GM23338 (cell line): Measurements from ENCODE around the gene FAM110C. TPM values are rescaled to one million over a fixed set of nuclear protein-coding genes. Genes with fewer than 3 reads are reported as not detected.
A peak's percentile ranks its signal among the peaks of the same experiment; 100 is the strongest.

Experiments
- ATAC-seq: fragments of 200-7000 bp; cut with Tn5 transposase; 3 replicates; pipeline ENCODE4 v1.9.1; 2020
- DNase-seq: peaks from one replicate; pipeline ENCODE4 v3.0.0-alpha.2; 2015; ENCODE audit warnings: low spot score
- H2AFZ ChIP-seq: fragments of 200-600 bp; sonication (generic); 2 replicates; pipeline ENCODE4 v1.8.0; 2016; ENCODE audit warnings: antibody characterized with exemption, mild to moderate bottlenecking, moderate library complexity
- H3F3A ChIP-seq: fragments of 200-600 bp; sonication (generic); replicated peaks from 2 replicates; pipeline ENCODE4 v1.8.0; 2017; ENCODE audit warnings: antibody characterized with exemption, mixed run types, low read depth
- H3K27ac ChIP-seq: fragments of 200-600 bp; sonication (generic); 2 replicates; pipeline ENCODE4 v1.6.1; 2016; ENCODE audit warnings: low read depth
- H3K27me3 ChIP-seq: fragments of 200-600 bp; sonication (generic); 2 replicates; pipeline ENCODE4 v1.8.0; 2016; ENCODE audit warnings: mild to moderate bottlenecking, mixed run types, moderate library complexity; ENCODE audit not compliant: insufficient read depth
- H3K36me3 ChIP-seq: fragments of 200-600 bp; sonication (generic); 2 replicates; pipeline ENCODE4 v1.8.0; 2016; ENCODE audit warnings: mild to moderate bottlenecking; ENCODE audit not compliant: insufficient read depth
- H3K4me1 ChIP-seq: fragments of 200-600 bp; sonication (generic); 2 replicates; pipeline ENCODE4 v1.8.0; 2016; ENCODE audit warnings: mild to moderate bottlenecking, moderate library complexity; ENCODE audit not compliant: insufficient read depth
- H3K4me2 ChIP-seq: fragments of 200-600 bp; sonication (generic); 2 replicates; pipeline ENCODE4 v1.7.1; 2017; ENCODE audit warnings: mixed run types
- H3K4me3 ChIP-seq: fragments of 200-600 bp; sonication (generic); 2 replicates; pipeline ENCODE4 v1.6.1; 2016; ENCODE audit warnings: mixed run types
- H3K79me2 ChIP-seq: fragments of 200-600 bp; sonication (generic); replicated peaks from 2 replicates; pipeline ENCODE4 v1.8.0; 2017; ENCODE audit warnings: mild to moderate bottlenecking; ENCODE audit not compliant: insufficient read depth
- H3K9me2 ChIP-seq: fragments of 200-600 bp; sonication (generic); 2 replicates; pipeline ENCODE4 v1.8.0; 2017; ENCODE audit not compliant: insufficient read depth
- H4K20me1 ChIP-seq: fragments of 200-600 bp; sonication (generic); replicated peaks from 2 replicates; pipeline ENCODE4 v1.8.0; 2017; ENCODE audit warnings: mild to moderate bottlenecking; ENCODE audit not compliant: insufficient read depth
- H3K27ac Mint-ChIP-seq: 2 replicates; pipeline ENCODE4 v1.8.0; 2020; ENCODE audit warnings: inconsistent platforms, mild to moderate bottlenecking, moderate library complexity, mixed read lengths
- H3K27me3 Mint-ChIP-seq: 3 replicates; pipeline ENCODE4 v1.8.0; 2022; ENCODE audit warnings: low read depth, mild to moderate bottlenecking, moderate library complexity, mixed read lengths, inconsistent platforms; ENCODE audit not compliant: insufficient read depth, poor library complexity
- H3K36me3 Mint-ChIP-seq: 3 replicates; pipeline ENCODE4 v1.8.0; 2021; ENCODE audit warnings: low read depth, mild to moderate bottlenecking, inconsistent platforms, moderate library complexity, mixed read lengths
- H3K4me1 Mint-ChIP-seq: 3 replicates; pipeline ENCODE4 v1.8.0; 2020; ENCODE audit warnings: mild to moderate bottlenecking, inconsistent platforms, mixed read lengths
- H3K4me3 Mint-ChIP-seq: 3 replicates; pipeline ENCODE4 v1.8.0; 2021; ENCODE audit warnings: moderate library complexity, mild to moderate bottlenecking, inconsistent platforms, mixed read lengths
- H3K9me3 Mint-ChIP-seq: 3 replicates; pipeline ENCODE4 v1.8.0; 2020; ENCODE audit warnings: moderate library complexity, mild to moderate bottlenecking, inconsistent platforms, mixed read lengths
- CREB1 ChIP-seq: fragments of 250-450 bp; sonication (Bioruptor Pico); IDR thresholded peaks from 2 replicates; pipeline ENCODE4 v1.5.0; 2020; ENCODE audit warnings: low read depth, mild to moderate bottlenecking, moderate library complexity
- EZH2 ChIP-seq: fragments of 200-600 bp; sonication (generic); IDR thresholded peaks from one replicate; pipeline ENCODE4 v1.8.0; 2017; ENCODE audit warnings: antibody characterized with exemption, mild to moderate bottlenecking, low read depth; ENCODE audit not compliant: unreplicated experiment
- JUNB ChIP-seq: IDR thresholded peaks from one replicate; pipeline ENCODE4 v1.6.1; 2016; ENCODE audit warnings: antibody characterized with exemption; ENCODE audit not compliant: unreplicated experiment
- POLR2AphosphoS5 ChIP-seq: IDR thresholded peaks from 2 replicates; pipeline ENCODE4 v1.6.1; 2016; ENCODE audit warnings: antibody characterized with exemption, low read depth
- STAT1 ChIP-seq: IDR thresholded peaks from one replicate; pipeline ENCODE4 v1.6.1; 2016; ENCODE audit warnings: antibody characterized with exemption; ENCODE audit not compliant: unreplicated experiment
- ZNF114 ChIP-seq: fragments of 250-450 bp; sonication (Bioruptor Pico); IDR thresholded peaks from 2 replicates; pipeline ENCODE4 v1.5.0; 2020; ENCODE audit warnings: mild to moderate bottlenecking, moderate library complexity
- ZNF331 ChIP-seq: fragments of 250-450 bp; sonication (Bioruptor Pico); IDR thresholded peaks from 2 replicates; pipeline ENCODE4 v1.5.0; 2020; ENCODE audit warnings: low read depth, mild to moderate bottlenecking, moderate library complexity
- polyA plus RNA-seq: library from polyadenylated mRNA; unstranded; fragments of >200 nt; fragmentation: Nextera tagmentation; extraction: Ambion mirVana; gene quantifications from 2 replicates; pipeline ENCODE4 v1.2.1, GENCODE V29; 2016
- total RNA-seq: library from RNA; depleted of rRNA; stranded (reverse); fragments of >200 nt; shearing (Covaris generic); gene quantifications from 2 replicates; pipeline ENCODE4 v1.2.3, GENCODE V29; 2014
- TF ChIP-seq, protein P1 (sequence below): IDR thresholded peaks from one replicate; pipeline ENCODE4 v1.6.1; 2018; ENCODE audit warnings: antibody characterized with exemption; ENCODE audit not compliant: unreplicated experiment
- TF ChIP-seq, protein P2 (sequence below), 2 experiments: fragments of 200-600 bp in 1 of 2; sonication (generic) in 1 of 2; conservative IDR thresholded peaks; 2 replicates each; pipeline versions ENCODE4 v1.5.1 to v1.6.1; 2016 to 2017; ENCODE audit warnings: antibody characterized with exemption in 2 of 2, low read depth in 2 of 2, mild to moderate bottlenecking in 2 of 2, moderate library complexity in 1 of 2

Gene FAM110C
- total and polyA plus RNA-seq, 2 experiments from 2014 or later, result 7.9 to 20.9 TPM

GRCh38 chr2:55587-56448 is 9.5 kb upstream of the FAM110C start (continued):
- TF ChIP-seq, protein P1, sequence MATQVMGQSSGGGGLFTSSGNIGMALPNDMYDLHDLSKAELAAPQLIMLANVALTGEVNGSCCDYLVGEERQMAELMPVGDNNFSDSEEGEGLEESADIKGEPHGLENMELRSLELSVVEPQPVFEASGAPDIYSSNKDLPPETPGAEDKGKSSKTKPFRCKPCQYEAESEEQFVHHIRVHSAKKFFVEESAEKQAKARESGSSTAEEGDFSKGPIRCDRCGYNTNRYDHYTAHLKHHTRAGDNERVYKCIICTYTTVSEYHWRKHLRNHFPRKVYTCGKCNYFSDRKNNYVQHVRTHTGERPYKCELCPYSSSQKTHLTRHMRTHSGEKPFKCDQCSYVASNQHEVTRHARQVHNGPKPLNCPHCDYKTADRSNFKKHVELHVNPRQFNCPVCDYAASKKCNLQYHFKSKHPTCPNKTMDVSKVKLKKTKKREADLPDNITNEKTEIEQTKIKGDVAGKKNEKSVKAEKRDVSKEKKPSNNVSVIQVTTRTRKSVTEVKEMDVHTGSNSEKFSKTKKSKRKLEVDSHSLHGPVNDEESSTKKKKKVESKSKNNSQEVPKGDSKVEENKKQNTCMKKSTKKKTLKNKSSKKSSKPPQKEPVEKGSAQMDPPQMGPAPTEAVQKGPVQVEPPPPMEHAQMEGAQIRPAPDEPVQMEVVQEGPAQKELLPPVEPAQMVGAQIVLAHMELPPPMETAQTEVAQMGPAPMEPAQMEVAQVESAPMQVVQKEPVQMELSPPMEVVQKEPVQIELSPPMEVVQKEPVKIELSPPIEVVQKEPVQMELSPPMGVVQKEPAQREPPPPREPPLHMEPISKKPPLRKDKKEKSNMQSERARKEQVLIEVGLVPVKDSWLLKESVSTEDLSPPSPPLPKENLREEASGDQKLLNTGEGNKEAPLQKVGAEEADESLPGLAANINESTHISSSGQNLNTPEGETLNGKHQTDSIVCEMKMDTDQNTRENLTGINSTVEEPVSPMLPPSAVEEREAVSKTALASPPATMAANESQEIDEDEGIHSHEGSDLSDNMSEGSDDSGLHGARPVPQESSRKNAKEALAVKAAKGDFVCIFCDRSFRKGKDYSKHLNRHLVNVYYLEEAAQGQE, result no peak
- TF ChIP-seq ZNF114, result no peak

DNA sequence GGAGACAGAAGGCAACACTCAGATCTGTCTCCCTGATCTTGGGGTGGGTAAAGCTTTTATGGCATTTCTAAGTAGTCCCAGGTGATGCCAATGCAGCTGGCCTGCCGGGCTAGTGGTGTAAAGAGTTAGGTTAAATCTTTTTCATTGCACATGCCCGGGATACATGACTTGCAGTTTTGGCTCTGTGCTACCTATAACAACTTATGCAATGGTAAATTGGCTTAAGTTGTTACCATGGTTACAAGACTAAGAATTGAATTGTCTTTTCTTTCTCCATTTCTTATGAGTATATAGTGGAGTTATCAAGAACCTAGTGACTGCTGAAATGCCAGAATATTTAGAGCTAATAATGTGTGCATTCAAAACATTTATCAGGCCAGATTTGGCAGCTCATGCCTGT is 5.3 kb upstream of the FAM110C start:
- ATAC-seq (no peak), DNase-seq (no peak)
- no peak overlapping the region for H3K27ac ChIP-seq
- H3K4me1 Mint-ChIP-seq, result peaks cover 12% of the 10 kb centered on the region
- no peaks in the 10 kb centered on the region for H3K9me2 ChIP-seq
- H3K27ac Mint-ChIP-seq, result no peak overlapping the region
- H3K4me3 Mint-ChIP-seq, result no peak overlapping the region
- no peaks in the 10 kb centered on the region for H3K79me2 ChIP-seq
- no peak overlapping the region for H3K4me2 ChIP-seq
- peaks cover 14% of the 10 kb centered on the region for H3K27me3 Mint-ChIP-seq
- peaks cover 7% of the 10 kb centered on the region for H3K9me3 Mint-ChIP-seq
- TF ChIP-seq, protein P1, result no peak
- TF ChIP-seq POLR2AphosphoS5, result no peak
- H3K36me3 Mint-ChIP-seq, result peaks cover 3% of the 10 kb centered on the region; the same call in 2 of the 3 replicates
- H3K27me3 ChIP-seq, result peaks cover 10% of the 10 kb centered on the region
- H3F3A ChIP-seq, result peaks cover 7% of the 10 kb centered on the region; the same call in 1 of the 2 replicates
- no peak overlapping the region for H3K4me3 ChIP-seq
- no peaks in the 10 kb centered on the region; the same call in 1 of the 2 replicates for H4K20me1 ChIP-seq
- H2AFZ ChIP-seq, result peak overlapping the region; percentile 74; the same call in 1 of the 2 replicates
- no peaks in the 10 kb centered on the region for H3K36me3 ChIP-seq
- peaks cover 13% of the 10 kb centered on the region for H3K4me1 ChIP-seq

- H3K27me3 ChIP-seq, result peaks cover 28% of the 10 kb centered on the region
- peak; percentile 32 for DNase-seq
- TF ChIP-seq, protein P2, sequence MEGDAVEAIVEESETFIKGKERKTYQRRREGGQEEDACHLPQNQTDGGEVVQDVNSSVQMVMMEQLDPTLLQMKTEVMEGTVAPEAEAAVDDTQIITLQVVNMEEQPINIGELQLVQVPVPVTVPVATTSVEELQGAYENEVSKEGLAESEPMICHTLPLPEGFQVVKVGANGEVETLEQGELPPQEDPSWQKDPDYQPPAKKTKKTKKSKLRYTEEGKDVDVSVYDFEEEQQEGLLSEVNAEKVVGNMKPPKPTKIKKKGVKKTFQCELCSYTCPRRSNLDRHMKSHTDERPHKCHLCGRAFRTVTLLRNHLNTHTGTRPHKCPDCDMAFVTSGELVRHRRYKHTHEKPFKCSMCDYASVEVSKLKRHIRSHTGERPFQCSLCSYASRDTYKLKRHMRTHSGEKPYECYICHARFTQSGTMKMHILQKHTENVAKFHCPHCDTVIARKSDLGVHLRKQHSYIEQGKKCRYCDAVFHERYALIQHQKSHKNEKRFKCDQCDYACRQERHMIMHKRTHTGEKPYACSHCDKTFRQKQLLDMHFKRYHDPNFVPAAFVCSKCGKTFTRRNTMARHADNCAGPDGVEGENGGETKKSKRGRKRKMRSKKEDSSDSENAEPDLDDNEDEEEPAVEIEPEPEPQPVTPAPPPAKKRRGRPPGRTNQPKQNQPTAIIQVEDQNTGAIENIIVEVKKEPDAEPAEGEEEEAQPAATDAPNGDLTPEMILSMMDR (conservative IDR thresholded peaks at IDR 0.05; ENCODE audit: low read depth in 2 of 2), result no peak
- TF ChIP-seq STAT1 (no peak), EZH2 (no peak), CREB1 (no peak), JUNB (no peak), POLR2AphosphoS5 (no peak), ZNF331 (CRISPR knock-in tag) (no peak)
Observed at GRCh38 chr2:47737-48136, 1.4 kb upstream of the FAM110C start.

More at GRCh38 chr2:47737-48136, 1.4 kb upstream of the FAM110C start:
- no peak overlapping the region for H3K27ac Mint-ChIP-seq
- peaks cover 34% of the 10 kb centered on the region for H3K4me1 Mint-ChIP-seq
- no peaks in the 10 kb centered on the region for H3K9me3 Mint-ChIP-seq
- Histone ChIP-seq H4K20me1 (peaks cover 10% of the 10 kb centered on the region), H3K27ac (peak overlapping the region; percentile 74; the same call in 1 of the 2 replicates), H3F3A (peaks cover 7% of the 10 kb centered on the region), H3K4me3 (peak overlapping the region; percentile 68), H2AFZ (peak overlapping the region; percentile 85), H3K4me1 (peaks cover 29% of the 10 kb centered on the region), H3K9me2 (no peaks in the 10 kb centered on the region), H3K4me2 (peak overlapping the region; percentile 86), H3K79me2 (peaks cover 25% of the 10 kb centered on the region), H3K36me3 (no peaks in the 10 kb centered on the region)
- no peak for ATAC-seq
- H3K27me3 Mint-ChIP-seq, result peaks cover 25% of the 10 kb centered on the region
- peaks cover 14% of the 10 kb centered on the region for H3K36me3 Mint-ChIP-seq
- peak overlapping the region; percentile 84 for H3K4me3 Mint-ChIP-seq
